ENCODE results near the gene SLC25A23. TPM values are rescaled to one million over a fixed set of nuclear protein-coding genes. Genes with fewer than 3 reads are reported as not detected.
A peak's percentile ranks its signal among the peaks of the same experiment; 100 is the strongest.

SLC25A23 gene
- total and polyA plus RNA-seq, 10 donors: 7.5 to 39.6 (median 18.5) TPM

DNA sequence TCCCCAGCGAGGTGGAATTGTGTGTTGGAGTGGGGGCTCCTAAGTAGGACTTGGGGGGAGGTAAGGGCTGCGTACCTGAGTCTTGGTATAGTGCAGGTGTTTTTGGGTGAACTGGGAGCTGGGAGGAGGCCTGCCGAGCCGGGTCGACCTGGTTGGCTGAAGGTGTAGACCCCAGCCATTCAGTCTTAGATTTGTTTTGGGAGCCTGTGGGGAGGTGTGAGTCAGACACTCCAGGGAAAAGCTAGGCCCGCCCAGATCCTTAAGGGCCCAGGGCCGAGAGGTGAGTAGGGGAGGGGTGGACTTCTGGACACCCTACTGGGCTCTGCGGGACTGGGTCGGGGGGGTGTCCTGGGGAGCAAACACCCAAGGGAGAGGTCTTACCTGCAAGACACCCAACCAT lies 5.4 kb upstream of the SLC25A23 start:
- no peak for DNase-seq
- Histone ChIP-seq H3K36me3 (peaks cover 0 to 32% (median 3%) of the 10 kb centered on the region in 6 donors), H3K4me1 (peaks cover 0 to 37% (median 15%) of the 10 kb centered on the region in 6 donors), H3K4me3 (no peak overlapping the region), H3K27ac (no peak overlapping the region), H3K27me3 (replicated peaks in 1 of 7) (peaks cover 0 to 28% (median 12%) of the 10 kb centered on the region in 7 donors), H3K9me3 (no peaks in the 10 kb centered on the region)
- TF ChIP-seq CTCF (IDR thresholded peaks at IDR 0.05 in 8 of 11, conservative IDR thresholded peaks at IDR 0.05 in 3 of 11): no peak
- TF ChIP-seq POLR2AphosphoS5 (IDR thresholded peaks at IDR 0.05): no peak
- no peak for TF ChIP-seq POLR2A (IDR thresholded peaks at IDR 0.05)
- 65 to 77% (median 69%) methylated on average over 9 of the region's 9 CpGs for WGBS, 5 donors
- intact Hi-C loops (cut with DNase I; ENCODE audit: low total_unique reads): no loop called here

GRCh38 chr19:6464070-6464873 lies 4.7 kb upstream of the SLC25A23 start, which contains the start of gene CRB3:
CRB3 (plus strand) TSS chr19:6464271; CDS start chr19:6464702, 431 bp downstream.
- Histone ChIP-seq H3K4me3 (peak within 1 kb of the TSS in 7 of 8 donors; percentile 8 to 60 (median 18)), H3K36me3 (peaks cover 0 to 25% (median 2%) of the 10 kb centered on the region in 6 donors), H3K27me3 (replicated peaks in 1 of 7) (peaks cover 0 to 35% (median 12%) of the 10 kb centered on the region in 7 donors), H3K4me1 (peaks cover 0 to 44% (median 20%) of the 10 kb centered on the region in 6 donors), H3K9me3 (no peaks in the 10 kb centered on the region), H3K27ac (peak within 1 kb of the TSS in 2 of 8 donors; percentile 21 to 42)
- WGBS, 5 donors: 10 to 26% (median 12%) methylated on average over 31 to 65 of the region's 65 CpGs
- DNase-seq: peak; percentile 83
- TF ChIP-seq POLR2A (IDR thresholded peaks at IDR 0.05) (no peak), POLR2AphosphoS5 (IDR thresholded peaks at IDR 0.05) (no peak), CTCF (IDR thresholded peaks at IDR 0.05 in 8 of 11, conservative IDR thresholded peaks at IDR 0.05 in 3 of 11) (no peak)
- intact Hi-C loops (cut with DNase I; ENCODE audit: low total_unique reads): no loop called here

DNA sequence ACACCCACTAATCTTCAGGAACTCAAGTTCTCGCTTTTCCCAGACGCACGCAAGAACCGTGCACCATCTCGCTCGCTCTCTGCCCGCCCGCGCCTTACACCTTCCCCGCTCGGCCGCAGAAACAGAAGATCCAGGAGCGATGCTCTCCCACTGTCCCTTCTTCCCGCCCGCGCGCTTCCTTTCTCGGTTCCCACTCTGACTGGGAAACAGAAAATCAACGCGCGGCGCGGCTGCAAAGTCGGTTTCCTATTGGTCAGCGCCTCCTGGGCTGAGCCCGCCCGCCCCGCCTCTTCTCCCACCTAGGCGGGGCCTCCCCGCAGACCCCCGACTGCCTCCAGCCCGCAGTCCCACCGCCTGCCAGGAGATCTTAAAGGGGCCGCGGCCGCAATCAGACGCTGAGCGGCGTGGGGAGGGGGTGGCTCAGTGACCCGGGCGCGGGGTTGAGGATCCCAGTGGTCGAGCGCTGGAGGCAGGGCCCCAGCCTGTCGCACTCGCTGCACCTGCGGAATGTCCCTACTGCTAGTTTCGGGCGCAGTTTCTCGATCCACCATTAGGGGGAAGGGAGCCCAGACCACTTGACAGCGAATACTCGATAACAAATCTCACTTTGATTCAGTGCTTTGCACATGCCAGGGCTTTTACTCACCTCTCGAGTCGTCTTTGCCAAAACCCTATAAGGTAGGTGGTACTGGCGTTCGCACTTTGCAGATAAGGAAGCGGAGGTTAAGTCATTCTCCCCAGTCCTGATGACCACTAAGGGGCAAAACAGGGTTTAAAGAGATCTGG lies 700 bp upstream of the SLC25A23 start:
- peak; percentile 55 to 86 (median 81) for TF ChIP-seq CTCF (IDR thresholded peaks at IDR 0.05 in 8 of 11, conservative IDR thresholded peaks at IDR 0.05 in 3 of 11)
- no peak for TF ChIP-seq POLR2A (IDR thresholded peaks at IDR 0.05)
- peak; percentile 81 to 87 (median 86) for TF ChIP-seq POLR2AphosphoS5 (IDR thresholded peaks at IDR 0.05)
- H3K27me3 ChIP-seq (replicated peaks in 1 of 7): peaks cover 0 to 34% (median 12%) of the 10 kb centered on the region in 7 donors
- DNase-seq: peak; percentile 98
- H3K4me3 ChIP-seq: peak overlapping the region; percentile 38 to 84 (median 74)
- peaks cover 6 to 50% (median 35%) of the 10 kb centered on the region in 6 donors for H3K4me1 ChIP-seq
- intact Hi-C loops (cut with DNase I; ENCODE audit: low total_unique reads): no loop called here
- H3K9me3 ChIP-seq: peaks cover 0 to 5% (median 2%) of the 10 kb centered on the region in 8 donors
- peaks cover 0 to 12% (median under 1%) of the 10 kb centered on the region in 6 donors for H3K36me3 ChIP-seq
- peak overlapping the region; percentile 39 to 90 (median 86) for H3K27ac ChIP-seq
- 0 to 1% (median 0%) methylated on average over 43 to 57 of the region's 57 CpGs for WGBS, 5 donors

Data from spleen (tissue), 11 donors.